ENCODE results near the gene PLOD2.

Gene PLOD2

GRCh38 chr3:146170591-146170990 is 9.6 kb upstream of the PLOD2 start:
- Histone ChIP-seq H3K9me2 (replicated peaks; ENCODE audit: insufficient read depth, low read length) (no peaks in the 10 kb centered on the region), H3F3A (ENCODE audit: insufficient read depth, low read length) (no peaks in the 10 kb centered on the region), H3K27me3 (replicated peaks; ENCODE audit: insufficient read depth, low read length) (no peaks in the 10 kb centered on the region), H2AFZ (ENCODE audit: low read length) (no peak overlapping the region), H3K79me2 (ENCODE audit: low read length) (no peaks in the 10 kb centered on the region), H3K9me3 (replicated peaks; ENCODE audit: insufficient read depth, low read length) (no peaks in the 10 kb centered on the region), H4K20me1 (ENCODE audit: insufficient read depth, low read length) (no peaks in the 10 kb centered on the region), H3K4me3 (ENCODE audit: low read length) (no peak overlapping the region), H3K9ac (ENCODE audit: low read length) (no peak overlapping the region), H3K4me1 (ENCODE audit: low read length) (no peaks in the 10 kb centered on the region), H3K36me3 (replicated peaks; ENCODE audit: insufficient read depth, low read length) (no peaks in the 10 kb centered on the region), H3K4me2 (ENCODE audit: low read depth, low read length) (no peak overlapping the region), H3K27ac (ENCODE audit: low read length) (no peak overlapping the region)
- no peak for TF ChIP-seq EZH2phosphoT487 (IDR thresholded peaks at IDR 0.05; ENCODE audit: low read length)
- no peak for TF ChIP-seq CTCF (IDR thresholded peaks at IDR 0.05; ENCODE audit: low read length)
- no peak for TF ChIP-seq EZH2 (optimal IDR thresholded peaks at IDR 0.05; ENCODE audit: low read depth, low read length)
- DNase-seq, result no peak

- Histone ChIP-seq H3K79me2 (ENCODE audit: low read length) (no peaks in the 10 kb centered on the region), H3K27ac (ENCODE audit: low read length) (no peak overlapping the region), H2AFZ (ENCODE audit: low read length) (no peak overlapping the region), H3K4me1 (ENCODE audit: low read length) (no peaks in the 10 kb centered on the region), H3K9me2 (replicated peaks; ENCODE audit: insufficient read depth, low read length) (no peaks in the 10 kb centered on the region), H3K4me2 (ENCODE audit: low read depth, low read length) (no peak overlapping the region), H4K20me1 (ENCODE audit: insufficient read depth, low read length) (no peaks in the 10 kb centered on the region), H3K9ac (ENCODE audit: low read length) (no peak overlapping the region), H3K27me3 (replicated peaks; ENCODE audit: insufficient read depth, low read length) (no peaks in the 10 kb centered on the region), H3K9me3 (replicated peaks; ENCODE audit: insufficient read depth, low read length) (no peaks in the 10 kb centered on the region), H3F3A (ENCODE audit: insufficient read depth, low read length) (no peaks in the 10 kb centered on the region), H3K4me3 (ENCODE audit: low read length) (no peak overlapping the region), H3K36me3 (replicated peaks; ENCODE audit: insufficient read depth, low read length) (no peaks in the 10 kb centered on the region)
- no peak for TF ChIP-seq CTCF (IDR thresholded peaks at IDR 0.05; ENCODE audit: low read length)
- no peak for TF ChIP-seq EZH2phosphoT487 (IDR thresholded peaks at IDR 0.05; ENCODE audit: low read length)
- no peak for TF ChIP-seq EZH2 (optimal IDR thresholded peaks at IDR 0.05; ENCODE audit: low read depth, low read length)
- DNase-seq, result no peak
Observed at GRCh38 chr3:146169891-146170290, 8.9 kb upstream of the PLOD2 start.

- no peak overlapping the region for H3K4me2 ChIP-seq (ENCODE audit: low read depth, low read length)
- no peaks in the 10 kb centered on the region for H3K36me3 ChIP-seq (replicated peaks; ENCODE audit: insufficient read depth, low read length)
- no peak overlapping the region for H3K4me3 ChIP-seq (ENCODE audit: low read length)
- H3K27ac ChIP-seq (ENCODE audit: low read length), result no peak overlapping the region
- no peaks in the 10 kb centered on the region for H3K4me1 ChIP-seq (ENCODE audit: low read length)
- no peak for TF ChIP-seq EZH2phosphoT487 (IDR thresholded peaks at IDR 0.05; ENCODE audit: low read length)
- TF ChIP-seq EZH2 (optimal IDR thresholded peaks at IDR 0.05; ENCODE audit: low read depth, low read length), result no peak
- TF ChIP-seq CTCF (IDR thresholded peaks at IDR 0.05; ENCODE audit: low read length), result no peak
- no peaks in the 10 kb centered on the region for H3K9me3 ChIP-seq (replicated peaks; ENCODE audit: insufficient read depth, low read length)
- no peak overlapping the region for H2AFZ ChIP-seq (ENCODE audit: low read length)
- no peaks in the 10 kb centered on the region for H3K27me3 ChIP-seq (replicated peaks; ENCODE audit: insufficient read depth, low read length)
- no peak overlapping the region for H3K9ac ChIP-seq (ENCODE audit: low read length)
- no peaks in the 10 kb centered on the region for H3K9me2 ChIP-seq (replicated peaks; ENCODE audit: insufficient read depth, low read length)
- DNase-seq, result no peak
- H3K79me2 ChIP-seq (ENCODE audit: low read length), result no peaks in the 10 kb centered on the region
- no peaks in the 10 kb centered on the region for H4K20me1 ChIP-seq (ENCODE audit: insufficient read depth, low read length)
- no peaks in the 10 kb centered on the region; the same call in 1 of the 2 replicates for H3F3A ChIP-seq (ENCODE audit: insufficient read depth, low read length)
Observed at GRCh38 chr3:146166826-146167225, 5.8 kb upstream of the PLOD2 start.
